ENCODE measurements around the gene DDX52.
"Not testable (repeated sequence)": the region's sequence is repeated elsewhere in the genome, so short reads cannot be mapped to it uniquely, and the experiment has no call there.

Gene DDX52

GRCh38 chr17:37643118-37643766 lies at the start of gene DDX52:
DDX52 (minus strand) TSS chr17:37643446; CDS start chr17:37643420, 26 bp downstream.
- DNase-seq (ENCODE audit: low read depth): peak; percentile 93
- peak within 1 kb of the TSS; percentile 86 for H3K4me3 ChIP-seq (ENCODE audit: low read length)
- TF ChIP-seq CTCF (IDR thresholded peaks at IDR 0.05; ENCODE audit: insufficient read depth, low read depth, low read length, missing control alignments): peak; percentile 6

GRCh38 chr17:37691807-37692206 lies 48.6 kb upstream of the DDX52 start:
- TF ChIP-seq CTCF (IDR thresholded peaks at IDR 0.05; ENCODE audit: insufficient read depth, low read depth, low read length, missing control alignments): no peak
- H3K4me3 ChIP-seq (ENCODE audit: low read length): no peak overlapping the region
- peak; percentile 71 for DNase-seq (ENCODE audit: low read depth)

GRCh38 chr17:37689317-37689716 lies 46.1 kb upstream of the DDX52 start:
- no peak for TF ChIP-seq CTCF (IDR thresholded peaks at IDR 0.05; ENCODE audit: insufficient read depth, low read depth, low read length, missing control alignments)
- H3K4me3 ChIP-seq (ENCODE audit: low read length): no peak overlapping the region
- DNase-seq (ENCODE audit: low read depth): no peak

- TF ChIP-seq CTCF (IDR thresholded peaks at IDR 0.05; ENCODE audit: insufficient read depth, low read depth, low read length, missing control alignments): no peak
- H3K4me3 ChIP-seq (ENCODE audit: low read length): no peak overlapping the region
- no peak for DNase-seq (ENCODE audit: low read depth)
Measured at GRCh38 chr17:37683454-37683984, 40.3 kb upstream of the DDX52 start.

GRCh38 chr17:37682007-37682406 lies 38.8 kb upstream of the DDX52 start:
- TF ChIP-seq CTCF (IDR thresholded peaks at IDR 0.05; ENCODE audit: insufficient read depth, low read depth, low read length, missing control alignments): no peak
- no peak overlapping the region for H3K4me3 ChIP-seq (ENCODE audit: low read length)

GRCh38 chr17:37679995-37680394 lies 36.7 kb upstream of the DDX52 start:
- not testable (repeated sequence) for H3K4me3 ChIP-seq (ENCODE audit: low read length)

More at GRCh38 chr17:37682007-37682406, 38.8 kb upstream of the DDX52 start:
- DNase-seq (ENCODE audit: low read depth): no peak

GRCh38 chr17:37678036-37678435 lies 34.8 kb upstream of the DDX52 start:
- no peak for TF ChIP-seq CTCF (IDR thresholded peaks at IDR 0.05; ENCODE audit: insufficient read depth, low read depth, low read length, missing control alignments)
- no peak for DNase-seq (ENCODE audit: low read depth)
- H3K4me3 ChIP-seq (ENCODE audit: low read length): no peak overlapping the region

More at GRCh38 chr17:37679995-37680394, 36.7 kb upstream of the DDX52 start:
- DNase-seq (ENCODE audit: low read depth): not testable (repeated sequence)
